ENCODE measurements around the gene MYBL2. TPM values are rescaled to one million over a fixed set of nuclear protein-coding genes. Genes with fewer than 3 reads are reported as not detected.

Gene MYBL2
- polyA plus RNA-seq, 1 of the 3 experiments (the other 2 are of a cell fraction): 9.7 TPM

DNA sequence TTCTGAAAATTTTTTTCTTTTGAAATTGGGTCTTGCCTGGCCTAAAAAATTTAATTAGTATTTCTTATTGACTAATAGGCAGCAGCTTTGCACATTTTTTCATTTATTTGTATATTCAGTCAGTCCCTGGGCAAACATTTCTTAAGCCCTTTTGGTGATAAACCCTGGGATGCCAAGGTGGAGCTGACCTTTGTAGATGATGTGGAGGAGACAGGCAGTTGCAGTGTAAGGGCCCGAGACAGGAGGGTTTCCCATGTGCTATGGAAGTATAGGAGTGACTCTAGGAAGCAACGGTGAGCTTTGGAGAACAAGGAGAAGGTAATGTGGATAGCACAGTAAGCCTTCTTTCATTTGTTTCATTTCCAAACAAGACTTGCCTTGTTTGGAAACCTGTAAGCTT is 3.5 kb downstream of the MYBL2 start (continued):
- TF ChIP-seq, protein P1, sequence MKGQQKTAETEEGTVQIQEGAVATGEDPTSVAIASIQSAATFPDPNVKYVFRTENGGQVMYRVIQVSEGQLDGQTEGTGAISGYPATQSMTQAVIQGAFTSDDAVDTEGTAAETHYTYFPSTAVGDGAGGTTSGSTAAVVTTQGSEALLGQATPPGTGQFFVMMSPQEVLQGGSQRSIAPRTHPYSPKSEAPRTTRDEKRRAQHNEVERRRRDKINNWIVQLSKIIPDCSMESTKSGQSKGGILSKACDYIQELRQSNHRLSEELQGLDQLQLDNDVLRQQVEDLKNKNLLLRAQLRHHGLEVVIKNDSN (IDR thresholded peaks at IDR 0.05; ENCODE audit: borderline replicate concordance, low read depth): no peak
- TF ChIP-seq GABPA (IDR thresholded peaks at IDR 0.05; ENCODE audit: low read depth): no peak

DNA sequence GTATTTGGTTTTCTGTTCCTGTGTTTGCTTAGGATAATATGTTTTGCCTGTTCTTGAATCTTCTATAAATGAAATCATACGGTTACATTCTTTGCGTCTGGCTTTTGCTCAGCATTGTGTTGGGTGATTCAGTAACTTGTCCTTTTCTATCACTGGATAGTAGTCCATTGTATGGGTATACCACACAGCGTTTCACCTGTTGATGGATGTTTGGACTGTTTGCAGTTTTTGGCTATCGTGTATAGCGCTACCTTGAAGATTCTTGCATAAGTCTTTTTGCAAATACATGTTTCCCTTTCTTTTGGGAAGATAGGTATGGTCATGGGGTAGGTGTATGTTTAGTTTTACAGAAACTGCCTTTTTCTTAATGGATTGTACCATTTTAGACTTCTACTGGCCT is 9.5 kb downstream of the MYBL2 start:
- Histone ChIP-seq H3K9ac (no peak overlapping the region), H3K36me3 (replicated peaks in 1 of 2; ENCODE audit: control insufficient read depth in 1 of 2, insufficient read depth in 2 of 2, low read length in 1 of 2) (no peaks in the 10 kb centered on the region), H3K4me3 (ENCODE audit: low read depth in 2 of 2, low read length in 1 of 2) (no peak overlapping the region), H3K9me2 (no peaks in the 10 kb centered on the region), H4K20me1 (ENCODE audit: insufficient read depth) (no peaks in the 10 kb centered on the region), H2AFZ (ENCODE audit: low read depth) (no peak overlapping the region), H3K4me1 (ENCODE audit: control insufficient read depth in 1 of 2, insufficient read depth in 2 of 2, low read depth in 1 of 2, low read length in 1 of 2) (no peaks in the 10 kb centered on the region), H3K27ac (ENCODE audit: low read depth in 2 of 2, low read length in 1 of 2) (no peak overlapping the region), H3K9me3 (no peaks in the 10 kb centered on the region), H3F3A (replicated peaks; ENCODE audit: insufficient read depth) (no peaks in the 10 kb centered on the region), H3K27me3 (ENCODE audit: insufficient read depth) (no peaks in the 10 kb centered on the region), H3K79me2 (ENCODE audit: insufficient read depth) (peaks cover 9% of the 10 kb centered on the region; the same call in 1 of the 2 replicates), H3K4me2 (no peak overlapping the region)
- ChIA-PET POLR2A (no interaction called here), CTCF (interaction anchor here (1.1 kb wide), 1 partner anchor 139 kb away, joined by 4 read pairs; no protein-coding TSS in a partner anchor)
- WGBS (ENCODE audit: low lambda C conversion rate): 90% methylated on average over 5 of the region's 5 CpGs
- no peak for TF ChIP-seq FOSL2 (IDR thresholded peaks at IDR 0.05; ENCODE audit: borderline replicate concordance, low read depth)
- no peak for TF ChIP-seq TCF12 (IDR thresholded peaks at IDR 0.05)
- TF ChIP-seq, protein P2, sequence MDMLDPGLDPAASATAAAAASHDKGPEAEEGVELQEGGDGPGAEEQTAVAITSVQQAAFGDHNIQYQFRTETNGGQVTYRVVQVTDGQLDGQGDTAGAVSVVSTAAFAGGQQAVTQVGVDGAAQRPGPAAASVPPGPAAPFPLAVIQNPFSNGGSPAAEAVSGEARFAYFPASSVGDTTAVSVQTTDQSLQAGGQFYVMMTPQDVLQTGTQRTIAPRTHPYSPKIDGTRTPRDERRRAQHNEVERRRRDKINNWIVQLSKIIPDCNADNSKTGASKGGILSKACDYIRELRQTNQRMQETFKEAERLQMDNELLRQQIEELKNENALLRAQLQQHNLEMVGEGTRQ (IDR thresholded peaks at IDR 0.05; ENCODE audit: borderline replicate concordance, low read depth, low read length): no peak
- no peak for TF ChIP-seq GABPA (IDR thresholded peaks at IDR 0.05; ENCODE audit: low read depth)
- TF ChIP-seq CHD2 (IDR thresholded peaks at IDR 0.05; ENCODE audit: low read length, partially characterized antibody): no peak
- no peak for TF ChIP-seq RAD21 (IDR thresholded peaks at IDR 0.05; ENCODE audit: low read length)
- TF ChIP-seq, protein P3, sequence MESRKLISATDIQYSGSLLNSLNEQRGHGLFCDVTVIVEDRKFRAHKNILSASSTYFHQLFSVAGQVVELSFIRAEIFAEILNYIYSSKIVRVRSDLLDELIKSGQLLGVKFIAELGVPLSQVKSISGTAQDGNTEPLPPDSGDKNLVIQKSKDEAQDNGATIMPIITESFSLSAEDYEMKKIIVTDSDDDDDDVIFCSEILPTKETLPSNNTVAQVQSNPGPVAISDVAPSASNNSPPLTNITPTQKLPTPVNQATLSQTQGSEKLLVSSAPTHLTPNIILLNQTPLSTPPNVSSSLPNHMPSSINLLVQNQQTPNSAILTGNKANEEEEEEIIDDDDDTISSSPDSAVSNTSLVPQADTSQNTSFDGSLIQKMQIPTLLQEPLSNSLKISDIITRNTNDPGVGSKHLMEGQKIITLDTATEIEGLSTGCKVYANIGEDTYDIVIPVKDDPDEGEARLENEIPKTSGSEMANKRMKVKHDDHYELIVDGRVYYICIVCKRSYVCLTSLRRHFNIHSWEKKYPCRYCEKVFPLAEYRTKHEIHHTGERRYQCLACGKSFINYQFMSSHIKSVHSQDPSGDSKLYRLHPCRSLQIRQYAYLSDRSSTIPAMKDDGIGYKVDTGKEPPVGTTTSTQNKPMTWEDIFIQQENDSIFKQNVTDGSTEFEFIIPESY (IDR thresholded peaks at IDR 0.05; ENCODE audit: borderline replicate concordance, low read depth): no peak
- no peak for TF ChIP-seq EZH2phosphoT487 (IDR thresholded peaks at IDR 0.05; ENCODE audit: borderline replicate concordance, low read depth)
- no peak for TF ChIP-seq RFX5 (IDR thresholded peaks at IDR 0.05; ENCODE audit: low read length)
- TF ChIP-seq ELF1 (IDR thresholded peaks at IDR 0.05): no peak
- TF ChIP-seq NFIC (IDR thresholded peaks at IDR 0.05; ENCODE audit: borderline replicate concordance): no peak
- TF ChIP-seq FOXM1 (IDR thresholded peaks at IDR 0.05; ENCODE audit: low read depth): no peak
- TF ChIP-seq TEAD4 (IDR thresholded peaks at IDR 0.05; ENCODE audit: borderline replicate concordance, insufficient read depth): no peak
- no peak for TF ChIP-seq SMC3 (IDR thresholded peaks at IDR 0.05; ENCODE audit: low read depth, low read length)
- TF ChIP-seq, protein P4, sequence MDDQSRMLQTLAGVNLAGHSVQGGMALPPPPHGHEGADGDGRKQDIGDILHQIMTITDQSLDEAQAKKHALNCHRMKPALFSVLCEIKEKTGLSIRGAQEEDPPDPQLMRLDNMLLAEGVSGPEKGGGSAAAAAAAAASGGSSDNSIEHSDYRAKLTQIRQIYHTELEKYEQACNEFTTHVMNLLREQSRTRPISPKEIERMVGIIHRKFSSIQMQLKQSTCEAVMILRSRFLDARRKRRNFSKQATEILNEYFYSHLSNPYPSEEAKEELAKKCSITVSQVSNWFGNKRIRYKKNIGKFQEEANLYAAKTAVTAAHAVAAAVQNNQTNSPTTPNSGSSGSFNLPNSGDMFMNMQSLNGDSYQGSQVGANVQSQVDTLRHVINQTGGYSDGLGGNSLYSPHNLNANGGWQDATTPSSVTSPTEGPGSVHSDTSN (IDR thresholded peaks at IDR 0.05): no peak
- TF ChIP-seq, protein P1 (IDR thresholded peaks at IDR 0.05; ENCODE audit: borderline replicate concordance, low read depth): no peak
- no peak for TF ChIP-seq SIN3A (IDR thresholded peaks at IDR 0.05; ENCODE audit: borderline replicate concordance, low read depth, low read length)
- TF ChIP-seq FOXJ3 (CRISPR knock-in tag; IDR thresholded peaks at IDR 0.05): no peak
- TF ChIP-seq, protein P5, sequence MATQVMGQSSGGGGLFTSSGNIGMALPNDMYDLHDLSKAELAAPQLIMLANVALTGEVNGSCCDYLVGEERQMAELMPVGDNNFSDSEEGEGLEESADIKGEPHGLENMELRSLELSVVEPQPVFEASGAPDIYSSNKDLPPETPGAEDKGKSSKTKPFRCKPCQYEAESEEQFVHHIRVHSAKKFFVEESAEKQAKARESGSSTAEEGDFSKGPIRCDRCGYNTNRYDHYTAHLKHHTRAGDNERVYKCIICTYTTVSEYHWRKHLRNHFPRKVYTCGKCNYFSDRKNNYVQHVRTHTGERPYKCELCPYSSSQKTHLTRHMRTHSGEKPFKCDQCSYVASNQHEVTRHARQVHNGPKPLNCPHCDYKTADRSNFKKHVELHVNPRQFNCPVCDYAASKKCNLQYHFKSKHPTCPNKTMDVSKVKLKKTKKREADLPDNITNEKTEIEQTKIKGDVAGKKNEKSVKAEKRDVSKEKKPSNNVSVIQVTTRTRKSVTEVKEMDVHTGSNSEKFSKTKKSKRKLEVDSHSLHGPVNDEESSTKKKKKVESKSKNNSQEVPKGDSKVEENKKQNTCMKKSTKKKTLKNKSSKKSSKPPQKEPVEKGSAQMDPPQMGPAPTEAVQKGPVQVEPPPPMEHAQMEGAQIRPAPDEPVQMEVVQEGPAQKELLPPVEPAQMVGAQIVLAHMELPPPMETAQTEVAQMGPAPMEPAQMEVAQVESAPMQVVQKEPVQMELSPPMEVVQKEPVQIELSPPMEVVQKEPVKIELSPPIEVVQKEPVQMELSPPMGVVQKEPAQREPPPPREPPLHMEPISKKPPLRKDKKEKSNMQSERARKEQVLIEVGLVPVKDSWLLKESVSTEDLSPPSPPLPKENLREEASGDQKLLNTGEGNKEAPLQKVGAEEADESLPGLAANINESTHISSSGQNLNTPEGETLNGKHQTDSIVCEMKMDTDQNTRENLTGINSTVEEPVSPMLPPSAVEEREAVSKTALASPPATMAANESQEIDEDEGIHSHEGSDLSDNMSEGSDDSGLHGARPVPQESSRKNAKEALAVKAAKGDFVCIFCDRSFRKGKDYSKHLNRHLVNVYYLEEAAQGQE (IDR thresholded peaks at IDR 0.05; ENCODE audit: low read depth, low read length): no peak
- TF ChIP-seq, protein P6, sequence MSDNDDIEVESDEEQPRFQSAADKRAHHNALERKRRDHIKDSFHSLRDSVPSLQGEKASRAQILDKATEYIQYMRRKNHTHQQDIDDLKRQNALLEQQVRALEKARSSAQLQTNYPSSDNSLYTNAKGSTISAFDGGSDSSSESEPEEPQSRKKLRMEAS (IDR thresholded peaks at IDR 0.05; ENCODE audit: low read depth): no peak
- DNase-seq: no peak

Data from SK-N-SH (cell line).